ACC112 (cell line): ENCODE data around the gene CYRIA.
A peak's percentile ranks its signal among the peaks of the same experiment; 100 is the strongest.

Experiments
- H2AFZ ChIP-seq: fragments of 200-600 bp; sonication (generic); one replicate; pipeline ENCODE4 v1.6.0; 2017; ENCODE audit warnings: antibody characterized with exemption, low read length; ENCODE audit not compliant: unreplicated experiment
- H3K27ac ChIP-seq: fragments of 200-600 bp; sonication (generic); 2 replicates; pipeline ENCODE4 v1.5.1; 2014; ENCODE audit warnings: low read depth, mild to moderate bottlenecking, antibody characterized with exemption, low read length, moderate library complexity
- H3K27me3 ChIP-seq: fragments of 200-600 bp; sonication (generic); 2 replicates; pipeline ENCODE4 v1.6.1; 2014; ENCODE audit warnings: mild to moderate bottlenecking, antibody characterized with exemption, low read length, moderate library complexity, mixed read lengths; ENCODE audit not compliant: insufficient read depth
- H3K36me3 ChIP-seq: fragments of 200-600 bp; sonication (generic); 2 replicates; pipeline ENCODE4 v1.6.1; 2016; ENCODE audit warnings: mild to moderate bottlenecking, antibody characterized with exemption, low read length, moderate library complexity, mixed read lengths; ENCODE audit not compliant: insufficient read depth
- H3K4me1 ChIP-seq: fragments of 200-600 bp; sonication (generic); one replicate; pipeline ENCODE4 v1.6.1; 2016; ENCODE audit warnings: low read length, mixed read lengths; ENCODE audit not compliant: insufficient read depth, unreplicated experiment, control insufficient read depth
- H3K4me3 ChIP-seq: fragments of 200-600 bp; sonication (generic); 2 replicates; pipeline ENCODE4 v1.5.1; 2014; ENCODE audit warnings: mild to moderate bottlenecking, low read depth, low read length
- H3K79me2 ChIP-seq: fragments of 200-600 bp; sonication (generic); one replicate; pipeline ENCODE4 v1.6.0; 2016; ENCODE audit warnings: low read length; ENCODE audit not compliant: control insufficient read depth, unreplicated experiment, insufficient read depth

CYRIA gene

DNA sequence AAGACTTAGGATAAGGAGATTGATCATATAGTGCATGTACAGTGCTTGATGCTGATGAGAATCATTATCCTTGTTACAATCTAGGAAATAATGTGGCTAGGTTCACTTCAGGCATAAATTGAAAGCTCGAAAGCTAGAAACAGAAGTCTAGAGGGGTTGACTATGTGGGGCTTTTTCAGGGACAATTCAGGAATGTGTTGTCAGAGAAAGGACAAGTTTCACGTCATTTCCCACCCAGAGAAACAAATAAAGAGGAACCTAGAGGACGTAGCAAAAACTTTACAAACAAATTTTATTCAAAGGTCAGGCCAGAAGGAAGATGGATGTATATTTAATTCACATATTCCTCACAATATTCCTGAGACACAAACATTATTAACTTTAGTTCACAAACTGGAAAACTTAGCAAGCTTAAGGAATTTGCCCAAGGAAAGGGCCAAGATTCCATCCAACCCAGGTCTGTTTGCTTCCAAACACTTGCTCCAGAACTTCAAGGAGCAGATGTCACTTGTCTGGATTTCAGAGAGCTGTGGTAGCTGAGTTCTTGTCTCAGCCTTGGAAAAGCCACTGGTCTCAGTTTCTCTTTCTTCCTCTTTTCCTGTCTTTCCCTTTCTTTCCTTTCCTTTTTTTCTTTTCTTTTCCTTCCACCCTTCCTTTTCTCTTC, 7.4 kb downstream of the CYRIA start:
- peaks cover 16% of the 10 kb centered on the region for H3K4me1 ChIP-seq
- no peak overlapping the region for H2AFZ ChIP-seq

DNA sequence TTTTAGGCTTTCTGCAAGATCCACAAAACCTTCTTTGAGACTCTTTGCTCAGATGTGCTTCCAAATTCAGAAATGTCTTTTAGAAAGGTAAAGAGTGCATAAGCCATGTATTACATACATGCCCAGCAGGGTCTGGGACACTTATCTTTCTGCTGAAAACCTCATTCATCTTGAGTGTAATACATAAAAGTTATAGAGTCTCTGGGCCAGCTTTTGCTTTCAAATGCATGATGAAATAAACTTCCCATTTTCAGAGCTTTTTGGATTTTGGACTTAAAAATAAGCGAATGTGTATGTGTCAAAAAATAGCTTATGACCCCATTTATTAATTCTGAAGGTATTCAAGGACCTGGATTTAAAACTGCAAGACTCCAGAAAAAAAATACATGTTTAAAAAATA, 8.0 kb downstream of the CYRIA start:
- H3K27me3 ChIP-seq: peaks cover 5% of the 10 kb centered on the region; the same call in 1 of the 2 replicates
- H3K36me3 ChIP-seq: no peaks in the 10 kb centered on the region
- H2AFZ ChIP-seq: no peak overlapping the region
- H3K79me2 ChIP-seq: no peaks in the 10 kb centered on the region
- no peak overlapping the region for H3K4me3 ChIP-seq
- H3K4me1 ChIP-seq: peaks cover 18% of the 10 kb centered on the region
- H3K27ac ChIP-seq: no peak overlapping the region

More for the DNA sequence above, 7.4 kb downstream of the CYRIA start:
- H3K27me3 ChIP-seq: peaks cover 5% of the 10 kb centered on the region; the same call in 1 of the 2 replicates
- H3K27ac ChIP-seq: no peak overlapping the region
- no peaks in the 10 kb centered on the region for H3K36me3 ChIP-seq
- H3K79me2 ChIP-seq: no peaks in the 10 kb centered on the region
- H3K4me3 ChIP-seq: no peak overlapping the region

DNA sequence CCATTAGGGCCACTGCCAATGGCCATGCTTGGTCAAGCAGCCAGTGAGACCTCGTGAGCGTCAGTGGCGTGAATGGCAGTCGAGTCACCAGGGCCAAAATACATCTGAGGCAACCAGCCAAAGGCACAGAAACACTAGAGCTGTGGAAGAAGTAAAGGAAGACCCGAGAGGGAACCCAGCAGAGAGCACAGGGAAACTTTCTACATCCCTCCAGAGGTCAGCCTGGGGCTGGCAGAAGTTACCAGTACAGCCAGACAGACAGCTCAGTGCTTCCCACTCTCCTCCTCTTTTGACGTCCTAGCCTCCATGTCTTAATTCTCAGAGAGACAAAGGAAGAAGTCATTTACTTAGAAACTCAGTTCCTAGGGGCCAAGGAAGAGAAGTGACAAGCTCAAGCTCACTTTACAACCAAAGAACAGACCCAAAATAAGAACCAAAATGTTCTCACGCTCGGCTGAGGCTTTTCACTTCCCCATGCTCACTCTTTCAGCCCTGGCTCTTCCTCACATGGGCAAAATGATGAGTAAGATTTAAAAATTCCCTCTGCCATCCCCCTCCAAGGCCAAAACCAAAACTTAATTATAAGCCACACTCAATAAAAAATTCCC, 8.7 kb downstream of the CYRIA start:
- Histone ChIP-seq H2AFZ (peak overlapping the region; percentile 50), H3K36me3 (no peaks in the 10 kb centered on the region), H3K27ac (no peak overlapping the region; the same call in 1 of the 2 replicates), H3K4me3 (no peak overlapping the region), H3K4me1 (peaks cover 20% of the 10 kb centered on the region), H3K27me3 (peaks cover 5% of the 10 kb centered on the region; the same call in 1 of the 2 replicates), H3K79me2 (no peaks in the 10 kb centered on the region)

DNA sequence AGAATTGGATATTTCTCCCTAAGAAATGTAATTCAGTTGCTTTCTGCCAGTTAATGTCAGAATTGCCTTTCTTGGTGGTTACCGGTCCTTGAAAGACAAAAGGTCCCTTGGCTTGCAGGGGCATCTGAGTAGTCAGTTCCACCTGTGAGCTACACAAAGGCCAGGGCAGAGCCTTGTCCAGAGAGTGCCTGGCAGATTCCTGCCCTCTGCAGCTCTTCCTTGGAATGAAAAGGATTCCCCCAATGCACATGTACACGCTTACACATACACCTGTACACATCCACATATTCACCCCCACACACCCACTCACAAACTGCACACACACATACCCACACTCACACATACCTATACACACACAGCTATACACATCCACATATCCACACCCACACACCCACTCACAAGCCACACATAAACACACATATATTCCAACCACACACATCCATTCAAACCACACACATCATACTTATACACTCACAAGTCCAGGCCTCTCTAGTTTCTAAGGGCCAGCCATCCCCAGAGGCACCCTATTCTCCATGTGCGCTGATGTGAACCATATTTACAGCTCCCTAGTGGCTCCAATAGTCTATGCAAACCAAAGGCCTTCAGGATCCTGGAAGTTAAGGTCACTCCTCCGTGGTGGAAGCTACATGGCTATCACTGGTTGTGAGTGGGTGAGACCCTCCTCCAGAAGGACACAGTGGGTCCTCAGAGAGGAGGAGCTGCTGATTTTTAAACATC, 9.6 kb downstream of the CYRIA start:
- Histone ChIP-seq H3K36me3 (no peaks in the 10 kb centered on the region), H3K27ac (no peak overlapping the region), H3K4me1 (peaks cover 29% of the 10 kb centered on the region), H3K79me2 (no peaks in the 10 kb centered on the region), H2AFZ (no peak overlapping the region), H3K27me3 (peaks cover 5% of the 10 kb centered on the region; the same call in 1 of the 2 replicates), H3K4me3 (no peak overlapping the region)

DNA sequence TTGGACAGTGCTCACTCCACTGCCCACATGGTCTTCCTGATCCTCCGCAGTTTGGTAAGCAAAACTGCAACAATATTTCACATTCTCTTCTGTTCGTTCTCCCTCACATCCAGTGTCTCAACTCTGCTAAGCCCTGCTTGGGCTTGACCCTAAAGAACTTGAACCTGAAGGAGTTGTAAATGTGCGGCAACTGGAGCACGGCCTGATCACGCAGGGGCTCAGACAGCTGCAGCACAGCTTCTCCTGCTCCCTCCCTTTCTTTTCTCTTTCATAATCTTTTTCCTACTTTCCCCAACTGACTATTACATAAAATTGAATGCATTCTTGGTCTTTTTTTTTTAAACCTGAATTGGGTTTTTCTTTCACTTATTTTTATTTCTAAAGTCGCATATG, 10.2 kb downstream of the CYRIA start:
- H3K4me3 ChIP-seq: no peak overlapping the region
- H3K36me3 ChIP-seq: no peaks in the 10 kb centered on the region
- no peaks in the 10 kb centered on the region for H3K79me2 ChIP-seq
- peaks cover 33% of the 10 kb centered on the region for H3K4me1 ChIP-seq
- no peak overlapping the region for H3K27ac ChIP-seq
- peaks cover 5% of the 10 kb centered on the region; the same call in 1 of the 2 replicates for H3K27me3 ChIP-seq
- H2AFZ ChIP-seq: no peak overlapping the region

DNA sequence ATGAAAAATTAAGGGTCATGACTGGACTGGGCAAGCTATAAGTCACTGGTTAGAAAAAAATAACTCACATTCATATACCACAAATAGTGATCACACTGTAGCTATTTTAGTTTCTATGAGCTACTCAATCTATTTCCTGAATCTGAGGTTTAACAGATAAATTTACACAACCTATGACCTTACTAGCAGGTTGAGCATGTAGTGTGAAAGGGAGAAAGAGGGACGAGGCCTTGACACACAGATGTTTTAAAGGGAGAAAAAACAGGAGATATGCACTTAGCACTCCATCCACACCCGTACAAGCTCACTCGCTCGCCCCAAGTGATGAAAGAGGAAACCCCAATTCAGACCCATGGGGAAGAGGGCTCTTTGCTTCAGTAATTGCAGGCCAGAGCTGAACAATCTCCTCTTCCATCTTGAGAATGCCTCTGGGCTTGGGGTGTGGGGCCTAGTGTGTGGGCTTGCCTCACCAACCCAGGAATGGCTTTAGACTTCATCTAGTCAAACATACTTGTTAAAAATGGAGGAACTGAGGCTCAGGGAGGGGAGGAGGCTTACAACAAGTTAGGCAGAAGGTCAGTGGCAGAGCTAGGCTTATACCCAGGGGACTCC, 10.7 kb downstream of the CYRIA start:
- Histone ChIP-seq H3K27me3 (peaks cover 5% of the 10 kb centered on the region; the same call in 1 of the 2 replicates), H3K4me1 (peaks cover 38% of the 10 kb centered on the region), H2AFZ (no peak overlapping the region), H3K79me2 (no peaks in the 10 kb centered on the region), H3K4me3 (no peak overlapping the region), H3K27ac (no peak overlapping the region), H3K36me3 (no peaks in the 10 kb centered on the region)

DNA sequence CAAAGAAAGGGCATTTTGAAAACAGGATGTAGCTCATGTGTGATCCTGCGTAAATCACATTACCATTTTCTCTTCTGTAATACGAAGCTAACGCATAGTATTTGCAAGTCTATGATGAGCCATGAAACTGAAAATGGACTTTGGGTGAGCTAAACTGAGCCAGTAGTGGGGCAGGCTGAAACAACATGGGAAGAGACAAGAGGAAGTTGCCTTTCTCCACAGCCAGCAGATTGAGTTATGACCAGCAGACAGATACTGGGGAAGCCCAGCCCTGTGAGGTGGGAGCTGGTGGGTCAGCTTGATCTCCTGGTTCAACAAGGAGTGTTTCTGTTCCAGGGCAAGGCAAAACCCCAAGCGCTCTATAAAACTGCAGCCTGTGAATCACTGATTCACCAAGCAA, 11.8 kb downstream of the CYRIA start:
- H3K27ac ChIP-seq: no peak overlapping the region
- no peaks in the 10 kb centered on the region for H3K36me3 ChIP-seq
- H3K4me1 ChIP-seq: peaks cover 46% of the 10 kb centered on the region
- H3K79me2 ChIP-seq: no peaks in the 10 kb centered on the region
- peaks cover 3% of the 10 kb centered on the region; the same call in 1 of the 2 replicates for H3K27me3 ChIP-seq
- H2AFZ ChIP-seq: no peak overlapping the region
- H3K4me3 ChIP-seq: no peak overlapping the region

DNA sequence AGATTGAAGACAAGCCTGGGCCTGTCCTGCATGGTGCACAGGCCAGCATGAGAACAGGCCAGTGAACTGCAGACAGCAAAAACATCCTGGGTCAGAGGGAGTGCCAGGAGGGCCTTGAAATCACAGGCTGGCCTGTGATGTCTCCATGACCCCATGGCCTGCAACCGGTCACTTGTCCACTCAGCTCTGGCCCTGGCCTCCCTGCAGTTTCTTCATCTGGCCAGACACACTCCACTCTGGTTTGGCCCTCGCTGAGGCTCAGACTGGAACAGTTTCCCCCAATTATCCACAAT, 12.6 kb downstream of the CYRIA start:
- 0 out of 2 replicates have a peak overlapping the region, but pooled peaks have one; percentile 19 for H3K27ac ChIP-seq
- H3K79me2 ChIP-seq: no peaks in the 10 kb centered on the region

DNA sequence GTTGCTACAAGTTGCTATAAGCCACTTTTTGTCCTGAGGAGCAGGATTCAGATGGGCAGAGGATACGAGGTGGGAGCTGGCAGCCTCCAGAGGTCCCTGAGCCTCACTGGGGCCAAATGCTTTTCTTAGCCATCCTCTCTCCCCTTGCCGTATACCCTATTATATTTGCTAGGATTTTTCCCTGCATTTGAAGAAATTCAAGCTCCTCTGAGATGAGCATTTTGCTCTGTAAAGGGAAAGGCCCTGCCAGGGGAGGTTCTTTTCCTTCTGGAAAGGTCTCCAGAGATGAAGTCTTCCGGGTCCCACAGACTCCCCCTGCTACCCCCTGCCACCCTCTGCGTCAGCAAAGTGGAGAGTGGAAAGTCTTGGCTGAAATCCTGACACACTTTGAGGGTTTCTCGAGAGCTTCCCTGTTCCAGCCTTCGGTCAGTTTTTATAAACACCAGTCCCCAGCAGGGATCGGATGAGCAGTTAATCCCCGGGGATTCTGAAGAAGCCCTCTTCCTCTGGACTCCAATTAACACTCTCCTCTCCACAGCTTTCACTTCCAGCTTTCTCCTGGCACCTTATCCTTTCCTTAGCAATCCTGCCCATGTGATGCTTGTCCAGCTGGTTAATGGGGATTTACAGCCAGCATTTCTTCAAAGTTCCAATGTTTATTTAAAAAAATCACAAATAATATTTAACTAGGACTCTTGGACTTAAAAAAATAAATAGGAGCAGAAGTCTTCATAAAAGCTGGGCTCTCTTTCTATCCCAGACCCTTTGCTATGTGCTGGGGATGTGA, 13.1 kb downstream of the CYRIA start:
- Histone ChIP-seq H3K27ac (peak overlapping the region; percentile 19; the same call in 1 of the 2 replicates), H2AFZ (peak overlapping the region; percentile 60), H3K79me2 (no peaks in the 10 kb centered on the region), H3K4me3 (no peak overlapping the region), H3K27me3 (no peaks in the 10 kb centered on the region), H3K4me1 (peaks cover 46% of the 10 kb centered on the region), H3K36me3 (no peaks in the 10 kb centered on the region)

More for the DNA sequence above, 12.6 kb downstream of the CYRIA start:
- H2AFZ ChIP-seq: no peak overlapping the region
- no peaks in the 10 kb centered on the region for H3K27me3 ChIP-seq
- no peaks in the 10 kb centered on the region for H3K36me3 ChIP-seq
- no peak overlapping the region for H3K4me3 ChIP-seq
- peaks cover 46% of the 10 kb centered on the region for H3K4me1 ChIP-seq
